ENCODE results near the gene DCAF11.

The DCAF11 gene

GRCh38 chr14:24141097-24141880 is 26.7 kb downstream of the DCAF11 start, which contains the start of gene EMC9 (continued):
- TF ChIP-seq AEBP2 (tag by site-specific recombination; IDR thresholded peaks at IDR 0.05; ENCODE audit: borderline replicate concordance): no peak
- TF ChIP-seq ZNF707 (tag by site-specific recombination; IDR thresholded peaks at IDR 0.05): no peak
- peak; percentile 92; the same call in 1 of the 2 replicates for TF ChIP-seq ZSCAN23 (tag by site-specific recombination; IDR thresholded peaks at IDR 0.05)
- TF ChIP-seq ZNF214 (tag by site-specific recombination; IDR thresholded peaks at IDR 0.05; ENCODE audit: borderline replicate concordance): no peak
- no peak for TF ChIP-seq ZNF398 (tag by site-specific recombination; IDR thresholded peaks at IDR 0.05)
- TF ChIP-seq ZXDB (tag by site-specific recombination; IDR thresholded peaks at IDR 0.05): peak; percentile 71
- no peak for TF ChIP-seq ZNF549 (tag by site-specific recombination; IDR thresholded peaks at IDR 0.05)
- no peak for TF ChIP-seq SCRT2 (tag by site-specific recombination; IDR thresholded peaks at IDR 0.05)
- no peak for TF ChIP-seq SCRT1 (tag by site-specific recombination; IDR thresholded peaks at IDR 0.05; ENCODE audit: borderline replicate concordance)
- no peak for TF ChIP-seq ZNF658 (tag by site-specific recombination; IDR thresholded peaks at IDR 0.05)
- peak; percentile 78; the same call in 1 of the 2 replicates for TF ChIP-seq PATZ1 (tag by site-specific recombination; IDR thresholded peaks at IDR 0.05)
- TF ChIP-seq ZSCAN30 (tag by site-specific recombination; IDR thresholded peaks at IDR 0.05): peak; percentile 94
- peak; percentile 94 for TF ChIP-seq HIC1 (tag by site-specific recombination; IDR thresholded peaks at IDR 0.05)
- TF ChIP-seq ZNF239 (tag by site-specific recombination; IDR thresholded peaks at IDR 0.05): peak; percentile 71
- peak; percentile 81 for TF ChIP-seq ZBTB20 (tag by site-specific recombination; IDR thresholded peaks at IDR 0.05)
- TF ChIP-seq KLF7 (tag by site-specific recombination; IDR thresholded peaks at IDR 0.05; ENCODE audit: borderline replicate concordance): peak; percentile 80; the same call in 1 of the 2 replicates
- TF ChIP-seq ZFP41 (tag by site-specific recombination; IDR thresholded peaks at IDR 0.05; ENCODE audit: borderline replicate concordance): no peak
- 0 out of 2 replicates have a peak, but pooled peaks have one; percentile 34 for TF ChIP-seq WT1 (tag by site-specific recombination; IDR thresholded peaks at IDR 0.05)
- no peak for TF ChIP-seq ZNF138 (tag by site-specific recombination; IDR thresholded peaks at IDR 0.05; ENCODE audit: borderline replicate concordance)
- TF ChIP-seq GLI2 (tag by site-specific recombination; IDR thresholded peaks at IDR 0.05; ENCODE audit: borderline replicate concordance, low read depth): no peak
- no peak for TF ChIP-seq ELK4 (IDR thresholded peaks at IDR 0.05; ENCODE audit: borderline replicate concordance, low read depth, low read length)
- no peak for TF ChIP-seq SETDB1 (IDR thresholded peaks at IDR 0.05; ENCODE audit: insufficient read length, low read length)
- TF ChIP-seq KLF10 (tag by site-specific recombination; IDR thresholded peaks at IDR 0.05): peak; percentile 32
- TF ChIP-seq ZNF792 (tag by site-specific recombination; IDR thresholded peaks at IDR 0.05): no peak; the same call in 1 of the 2 replicates
- peak; percentile 41; the same call in 1 of the 2 replicates for TF ChIP-seq EGR2 (tag by site-specific recombination; IDR thresholded peaks at IDR 0.05; ENCODE audit: low read depth)
- no peak for TF ChIP-seq ZNF488 (tag by site-specific recombination; IDR thresholded peaks at IDR 0.05)
- TF ChIP-seq IKZF3 (tag by site-specific recombination; IDR thresholded peaks at IDR 0.05): no peak
- 0 out of 2 replicates have a peak, but pooled peaks have one; percentile 24 for TF ChIP-seq ZNF157 (tag by site-specific recombination; IDR thresholded peaks at IDR 0.05)
- no peak for TF ChIP-seq HOXD13 (CRISPR knock-in tag; IDR thresholded peaks at IDR 0.05; ENCODE audit: borderline replicate concordance)
